GM10266 (cell line): ENCODE results near the gene ANKRD55.
"Not testable (repeated sequence)": the region's sequence is repeated elsewhere in the genome, so short reads cannot be mapped to it uniquely, and the experiment has no call there.

ENCODE experiments used
- DNase-seq: peaks from one replicate; pipeline ENCODE4 v3.0.0; 2012; ENCODE audit errors: extremely low spot score
- TF ChIP-seq, protein P1 (sequence below): IDR thresholded peaks from 2 replicates; pipeline ENCODE4 v1.5.1; 2012; ENCODE audit warnings: mild to moderate bottlenecking, low read depth; ENCODE audit not compliant: control insufficient read depth, insufficient read depth; ENCODE audit errors: missing control alignments

The ANKRD55 gene

GRCh38 chr5:56106837-56107236, 126.3 kb downstream of the ANKRD55 start:
- TF ChIP-seq, protein P1, sequence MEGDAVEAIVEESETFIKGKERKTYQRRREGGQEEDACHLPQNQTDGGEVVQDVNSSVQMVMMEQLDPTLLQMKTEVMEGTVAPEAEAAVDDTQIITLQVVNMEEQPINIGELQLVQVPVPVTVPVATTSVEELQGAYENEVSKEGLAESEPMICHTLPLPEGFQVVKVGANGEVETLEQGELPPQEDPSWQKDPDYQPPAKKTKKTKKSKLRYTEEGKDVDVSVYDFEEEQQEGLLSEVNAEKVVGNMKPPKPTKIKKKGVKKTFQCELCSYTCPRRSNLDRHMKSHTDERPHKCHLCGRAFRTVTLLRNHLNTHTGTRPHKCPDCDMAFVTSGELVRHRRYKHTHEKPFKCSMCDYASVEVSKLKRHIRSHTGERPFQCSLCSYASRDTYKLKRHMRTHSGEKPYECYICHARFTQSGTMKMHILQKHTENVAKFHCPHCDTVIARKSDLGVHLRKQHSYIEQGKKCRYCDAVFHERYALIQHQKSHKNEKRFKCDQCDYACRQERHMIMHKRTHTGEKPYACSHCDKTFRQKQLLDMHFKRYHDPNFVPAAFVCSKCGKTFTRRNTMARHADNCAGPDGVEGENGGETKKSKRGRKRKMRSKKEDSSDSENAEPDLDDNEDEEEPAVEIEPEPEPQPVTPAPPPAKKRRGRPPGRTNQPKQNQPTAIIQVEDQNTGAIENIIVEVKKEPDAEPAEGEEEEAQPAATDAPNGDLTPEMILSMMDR: no peak
- DNase-seq: no peak

DNA sequence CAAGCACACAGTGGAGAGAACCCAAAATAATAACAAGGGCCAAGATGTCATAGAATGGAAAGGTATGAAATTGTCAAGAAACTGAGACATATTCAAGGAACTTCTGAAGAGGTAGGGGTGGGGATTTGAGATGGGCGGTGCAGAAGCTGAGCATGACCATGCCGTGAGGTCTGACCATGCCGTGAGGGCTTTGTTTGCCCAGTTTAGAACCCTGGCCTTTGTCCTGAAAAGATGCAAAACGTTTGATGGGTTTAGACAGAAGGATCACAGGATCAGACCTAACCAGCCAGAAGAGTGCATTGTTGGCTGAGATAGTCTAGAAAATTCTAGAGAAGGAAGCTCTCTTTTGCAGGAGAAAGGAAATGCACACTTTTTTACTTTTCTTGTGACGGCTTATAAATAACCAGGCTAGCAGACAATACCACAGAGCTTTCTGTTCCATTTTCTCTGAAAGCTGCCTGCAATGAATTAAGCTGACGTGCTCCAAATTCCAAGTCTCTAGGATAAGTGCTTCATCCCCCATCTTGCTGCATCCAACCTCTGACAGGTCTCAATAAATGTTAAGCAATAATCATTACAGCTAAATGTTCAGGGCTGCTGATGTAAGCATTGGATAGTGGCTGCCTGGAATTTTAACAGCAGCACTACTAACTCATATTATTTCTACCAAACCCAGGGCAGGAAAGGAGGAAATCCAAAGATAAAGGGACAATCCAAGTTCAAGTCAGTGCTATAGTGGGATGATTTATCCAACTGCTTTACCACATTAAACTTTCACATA, 127.4 kb downstream of the ANKRD55 start:
- TF ChIP-seq, protein P1: no peak

GRCh38 chr5:56102889-56103288, 130.2 kb downstream of the ANKRD55 start:
- TF ChIP-seq, protein P1: no peak
- no peak for DNase-seq

More for the DNA sequence above, 127.4 kb downstream of the ANKRD55 start:
- DNase-seq: no peak

DNA sequence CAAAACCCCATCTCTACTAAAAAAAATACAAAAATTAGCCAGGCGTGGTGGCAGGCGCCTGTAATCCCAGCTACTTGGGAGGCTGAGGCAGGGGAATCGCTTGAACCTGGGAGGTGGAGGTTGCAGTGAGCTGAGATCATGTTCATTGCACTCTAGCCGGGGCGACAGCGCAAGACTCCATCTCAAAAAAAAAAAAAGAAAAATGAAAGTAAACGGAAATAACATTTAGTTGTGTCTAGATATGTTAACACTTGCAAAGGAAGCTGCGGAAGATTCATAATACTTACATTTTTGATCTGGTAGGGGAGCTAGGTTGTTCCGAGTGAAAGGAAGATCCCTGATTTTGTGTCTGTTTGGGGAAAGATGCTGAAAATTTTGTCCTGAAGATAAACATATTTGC, 130.9 kb downstream of the ANKRD55 start:
- DNase-seq: not testable (repeated sequence)

- DNase-seq: no peak
- TF ChIP-seq, protein P1: no peak
Observed at GRCh38 chr5:56101180-56101579, 131.9 kb downstream of the ANKRD55 start.

DNA sequence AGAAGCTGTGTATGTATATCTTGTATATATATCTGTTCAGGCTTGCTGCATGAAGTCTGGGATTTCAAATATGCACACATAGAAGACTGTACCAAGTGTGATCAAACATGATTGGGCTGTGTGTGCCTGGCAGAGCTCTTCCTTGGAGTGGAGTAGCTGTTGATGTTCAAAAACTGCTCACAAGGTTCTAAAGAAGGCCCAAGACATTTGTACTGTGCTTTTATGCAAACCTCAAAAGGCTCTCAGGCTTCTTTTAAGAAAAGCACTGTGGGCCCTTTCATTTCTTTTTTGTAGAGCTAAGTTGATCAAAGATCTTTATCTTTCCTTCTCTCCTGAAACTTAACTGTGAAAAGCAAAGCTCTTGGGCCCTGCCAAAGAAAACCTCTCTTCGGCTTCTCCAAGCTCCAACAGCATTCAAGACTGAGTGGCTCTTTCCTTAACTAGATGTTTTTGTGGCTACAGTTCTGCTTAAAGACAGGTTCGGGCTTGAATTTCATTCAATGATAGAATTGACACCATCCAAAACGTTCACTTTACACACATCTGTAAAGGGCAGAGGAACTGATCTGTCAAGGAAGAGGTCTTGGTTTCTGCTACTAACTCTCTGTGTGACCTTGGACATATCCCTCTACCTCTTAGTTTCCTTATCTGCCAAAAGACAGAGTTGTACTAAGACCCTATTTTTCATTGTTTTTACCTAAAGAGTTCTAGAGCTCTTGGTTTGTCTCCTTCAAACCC, 132.5 kb downstream of the ANKRD55 start:
- TF ChIP-seq, protein P1: no peak
- DNase-seq: no peak

- no peak for DNase-seq
- TF ChIP-seq, protein P1: no peak
Observed at GRCh38 chr5:56099346-56099745, 133.8 kb downstream of the ANKRD55 start.
